22Rv1 (cell line): Measurements from ENCODE around the gene TREML4.

Experiments
- H3K27ac ChIP-seq: fragments of 450-650 bp; 2 replicates; pipeline ENCODE4 v1.5.1; 2017
- ZFX ChIP-seq: fragments of 450-650 bp; IDR thresholded peaks from 2 replicates; pipeline ENCODE4 v1.6.1; 2017; ENCODE audit warnings: antibody characterized with exemption, borderline replicate concordance
- TF ChIP-seq, protein P1 (sequence below): fragments of 450-650 bp; IDR thresholded peaks from 2 replicates; pipeline ENCODE4 v1.5.1; 2017; ENCODE audit warnings: mild to moderate bottlenecking

The TREML4 gene

DNA sequence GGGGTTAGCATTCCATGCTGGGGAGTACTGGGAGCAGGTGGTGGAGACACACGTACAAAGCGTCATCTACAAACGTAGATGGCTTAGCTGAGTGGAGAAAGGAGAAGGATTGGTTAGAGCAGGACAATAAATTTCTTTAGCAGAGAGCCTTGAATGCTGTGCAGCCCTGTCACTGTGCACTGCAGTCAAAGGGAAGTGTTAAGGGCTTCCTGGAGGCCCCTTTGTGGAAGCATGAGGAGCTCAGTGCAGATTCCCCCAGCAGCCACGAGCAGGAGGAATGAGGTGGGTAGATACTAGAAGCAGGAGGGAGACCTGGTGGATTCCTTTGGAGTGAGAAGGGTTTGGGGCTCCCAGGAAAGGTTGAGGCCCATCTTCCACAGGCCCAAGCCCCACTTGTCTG, 6.1 kb upstream of the TREML4 start:
- no peak overlapping the region for H3K27ac ChIP-seq

DNA sequence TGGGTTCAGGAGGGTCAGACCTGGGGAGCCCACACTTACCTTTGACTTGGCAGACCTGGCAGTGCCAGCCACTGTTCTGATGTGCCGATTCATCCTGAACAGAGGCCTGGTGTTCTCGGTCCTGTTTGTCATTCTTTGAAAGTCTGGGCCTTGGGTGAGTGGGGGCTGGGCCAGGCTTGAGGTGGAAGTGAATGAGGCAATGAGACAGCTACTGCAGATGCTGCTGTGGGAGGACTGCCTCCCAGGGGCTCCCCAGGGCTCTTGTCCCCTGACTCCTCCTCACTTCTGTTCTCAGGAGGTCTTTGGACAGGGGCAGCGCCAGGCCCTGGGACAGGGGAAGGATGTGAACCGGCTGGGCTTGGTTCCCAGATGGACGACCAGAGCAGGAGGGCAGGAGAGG, 5.6 kb upstream of the TREML4 start:
- TF ChIP-seq, protein P1, sequence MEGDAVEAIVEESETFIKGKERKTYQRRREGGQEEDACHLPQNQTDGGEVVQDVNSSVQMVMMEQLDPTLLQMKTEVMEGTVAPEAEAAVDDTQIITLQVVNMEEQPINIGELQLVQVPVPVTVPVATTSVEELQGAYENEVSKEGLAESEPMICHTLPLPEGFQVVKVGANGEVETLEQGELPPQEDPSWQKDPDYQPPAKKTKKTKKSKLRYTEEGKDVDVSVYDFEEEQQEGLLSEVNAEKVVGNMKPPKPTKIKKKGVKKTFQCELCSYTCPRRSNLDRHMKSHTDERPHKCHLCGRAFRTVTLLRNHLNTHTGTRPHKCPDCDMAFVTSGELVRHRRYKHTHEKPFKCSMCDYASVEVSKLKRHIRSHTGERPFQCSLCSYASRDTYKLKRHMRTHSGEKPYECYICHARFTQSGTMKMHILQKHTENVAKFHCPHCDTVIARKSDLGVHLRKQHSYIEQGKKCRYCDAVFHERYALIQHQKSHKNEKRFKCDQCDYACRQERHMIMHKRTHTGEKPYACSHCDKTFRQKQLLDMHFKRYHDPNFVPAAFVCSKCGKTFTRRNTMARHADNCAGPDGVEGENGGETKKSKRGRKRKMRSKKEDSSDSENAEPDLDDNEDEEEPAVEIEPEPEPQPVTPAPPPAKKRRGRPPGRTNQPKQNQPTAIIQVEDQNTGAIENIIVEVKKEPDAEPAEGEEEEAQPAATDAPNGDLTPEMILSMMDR: no peak
- TF ChIP-seq ZFX: no peak

More for the DNA sequence above, 6.1 kb upstream of the TREML4 start:
- TF ChIP-seq, protein P1: no peak
- no peak for TF ChIP-seq ZFX

GRCh38 chr6:41224800-41225199, 3.3 kb upstream of the TREML4 start:
- no peak overlapping the region for H3K27ac ChIP-seq
- TF ChIP-seq, protein P1: no peak
- TF ChIP-seq ZFX: no peak

More for the DNA sequence above, 5.6 kb upstream of the TREML4 start:
- H3K27ac ChIP-seq: no peak overlapping the region

DNA sequence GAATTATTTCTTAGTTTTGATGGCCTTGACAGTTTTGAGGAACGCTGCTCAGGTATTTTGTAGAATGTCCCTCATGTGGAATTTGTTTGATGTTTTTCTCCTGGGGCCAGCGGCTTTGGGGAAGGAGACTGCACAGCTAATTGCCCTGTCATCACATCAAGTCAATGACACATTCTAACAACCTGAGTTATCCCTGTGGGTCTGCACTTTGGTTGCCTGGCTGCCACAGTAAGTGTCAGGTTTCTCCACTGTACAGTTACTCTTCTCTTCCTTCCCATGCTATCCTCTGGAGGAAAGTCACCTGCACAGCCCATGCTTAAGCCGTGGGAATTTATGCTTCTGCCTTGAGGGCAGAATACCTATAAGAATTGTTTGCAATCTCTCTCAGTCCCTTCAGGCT, 1.4 kb upstream of the TREML4 start:
- no peak overlapping the region for H3K27ac ChIP-seq
- TF ChIP-seq ZFX: no peak
- TF ChIP-seq, protein P1: no peak

DNA sequence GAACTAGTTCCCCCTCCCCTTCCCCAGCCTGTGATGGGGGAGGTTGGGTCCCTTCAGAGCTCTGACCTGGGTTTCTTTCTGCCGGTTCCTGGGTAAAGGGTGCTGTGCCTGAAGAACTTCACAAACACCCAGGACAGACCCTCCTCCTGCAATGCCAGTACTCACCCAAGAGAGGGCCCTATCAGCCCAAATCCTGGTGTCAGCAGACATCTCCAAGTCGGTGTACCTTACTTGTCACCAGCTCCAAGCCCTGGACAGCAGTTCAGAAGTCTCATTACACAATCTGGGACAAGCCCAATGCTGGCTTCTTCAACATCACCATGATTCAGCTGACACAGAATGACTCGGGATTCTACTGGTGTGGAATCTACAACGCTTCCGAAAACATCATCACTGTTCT, 467 bp downstream of the TREML4 start:
- TF ChIP-seq, protein P1: no peak
- TF ChIP-seq ZFX: no peak
- H3K27ac ChIP-seq: no peak overlapping the region

- H3K27ac ChIP-seq: no peak overlapping the region
- TF ChIP-seq ZFX: no peak
- TF ChIP-seq, protein P1: no peak
Measured at GRCh38 chr6:41229721-41230120, 1.6 kb downstream of the TREML4 start.

- no peak for TF ChIP-seq ZFX
- TF ChIP-seq, protein P1: no peak
- no peak overlapping the region for H3K27ac ChIP-seq
Measured at GRCh38 chr6:41231246-41231645, 3.1 kb downstream of the TREML4 start.
